ENCODE measurements around the gene PPP1R1C. TPM values are rescaled to one million over a fixed set of nuclear protein-coding genes. Genes with fewer than 3 reads are reported as not detected.
A peak's percentile ranks its signal among the peaks of the same experiment; 100 is the strongest.

Gene PPP1R1C
- total RNA-seq, 2 donors from 2014 or later = 2.8 to 6.1 TPM

GRCh38 chr2:182077448-182078142, 91.9 kb downstream of the PPP1R1C start:
- TF ChIP-seq CTCF (conservative IDR thresholded peaks at IDR 0.05) = peak; percentile 90
- H3K4me1 ChIP-seq (ENCODE audit: control insufficient read depth, insufficient read depth, low read length) = peaks cover 7% of the 10 kb centered on the region
- H3K27me3 ChIP-seq (ENCODE audit: control insufficient read depth, insufficient read depth, low read length, poor library complexity, severe bottlenecking) = no peaks in the 10 kb centered on the region
- H3K9me3 ChIP-seq (ENCODE audit: control insufficient read depth, low read length) = no peaks in the 10 kb centered on the region
- Mint-ChIP-seq H3K27me3 (ENCODE audit: insufficient read depth) (no peaks in the 10 kb centered on the region), H3K27ac (no peak overlapping the region), H3K4me1 (peaks cover 13% of the 10 kb centered on the region), H3K9me3 (no peaks in the 10 kb centered on the region), H3K4me3 (no peak overlapping the region), H3K36me3 (ENCODE audit: low read depth) (no peaks in the 10 kb centered on the region)
- WGBS, 2 experiments (ENCODE audit: insufficient coverage in 1 of 2, insufficient read length in 1 of 2) = 83 to 89% methylated on average over 10 to 11 of the region's 11 CpGs
- no peaks in the 10 kb centered on the region for H3K36me3 ChIP-seq (ENCODE audit: control insufficient read depth, insufficient read depth, low read length)
- H3K27ac ChIP-seq (ENCODE audit: low read depth, low read length) = no peak overlapping the region
- DNase-seq = peak; percentile 67
- no peak overlapping the region for H3K4me3 ChIP-seq (ENCODE audit: low read length)
- H3K9ac ChIP-seq (ENCODE audit: extremely low read depth, low read length, poor library complexity, severe bottlenecking) = no peak overlapping the region

- no peak for TF ChIP-seq CTCF (conservative IDR thresholded peaks at IDR 0.05)
- Histone ChIP-seq H3K9ac (ENCODE audit: extremely low read depth, low read length, poor library complexity, severe bottlenecking) (no peak overlapping the region), H3K27me3 (ENCODE audit: control insufficient read depth, insufficient read depth, low read length, poor library complexity, severe bottlenecking) (no peaks in the 10 kb centered on the region), H3K4me3 (ENCODE audit: low read length) (no peak overlapping the region), H3K4me1 (ENCODE audit: control insufficient read depth, insufficient read depth, low read length) (peaks cover 7% of the 10 kb centered on the region), H3K9me3 (ENCODE audit: control insufficient read depth, low read length) (no peaks in the 10 kb centered on the region), H3K36me3 (ENCODE audit: control insufficient read depth, insufficient read depth, low read length) (no peaks in the 10 kb centered on the region), H3K27ac (ENCODE audit: low read depth, low read length) (no peak overlapping the region)
- Mint-ChIP-seq H3K4me3 (no peak overlapping the region), H3K9me3 (no peaks in the 10 kb centered on the region), H3K27ac (no peak overlapping the region), H3K4me1 (peaks cover 12% of the 10 kb centered on the region), H3K27me3 (ENCODE audit: insufficient read depth) (no peaks in the 10 kb centered on the region), H3K36me3 (ENCODE audit: low read depth) (no peaks in the 10 kb centered on the region)
- WGBS, 2 experiments (ENCODE audit: insufficient coverage in 1 of 2, insufficient read length in 1 of 2) = 92% methylated on average over 3 of the region's 3 CpGs; no CpG with 5 or more reads in 1 of the 2 experiments
- no peak for DNase-seq
Observed at GRCh38 chr2:182078988-182079602, 93.4 kb downstream of the PPP1R1C start.

GRCh38 chr2:182080493-182080892, 94.8 kb downstream of the PPP1R1C start:
- Histone ChIP-seq H3K4me3 (ENCODE audit: low read length) (no peak overlapping the region), H3K36me3 (ENCODE audit: control insufficient read depth, insufficient read depth, low read length) (no peaks in the 10 kb centered on the region), H3K4me1 (ENCODE audit: control insufficient read depth, insufficient read depth, low read length) (peaks cover 7% of the 10 kb centered on the region), H3K9me3 (ENCODE audit: control insufficient read depth, low read length) (no peaks in the 10 kb centered on the region), H3K27me3 (ENCODE audit: control insufficient read depth, insufficient read depth, low read length, poor library complexity, severe bottlenecking) (no peaks in the 10 kb centered on the region), H3K27ac (ENCODE audit: low read depth, low read length) (no peak overlapping the region), H3K9ac (ENCODE audit: extremely low read depth, low read length, poor library complexity, severe bottlenecking) (no peak overlapping the region)
- Mint-ChIP-seq H3K27ac (no peak overlapping the region), H3K4me3 (no peak overlapping the region), H3K36me3 (ENCODE audit: low read depth) (no peaks in the 10 kb centered on the region), H3K9me3 (no peaks in the 10 kb centered on the region), H3K27me3 (ENCODE audit: insufficient read depth) (no peaks in the 10 kb centered on the region), H3K4me1 (peaks cover 12% of the 10 kb centered on the region)
- TF ChIP-seq CTCF (conservative IDR thresholded peaks at IDR 0.05) = no peak
- 85 to 92% methylated on average over 2 of the region's 2 CpGs for WGBS, 2 experiments (ENCODE audit: insufficient coverage in 1 of 2, insufficient read length in 1 of 2)
- DNase-seq = no peak
